Sigmoid colon (tissue), 7 donors: ENCODE results near the gene KLHDC8A. TPM values are rescaled to one million over a fixed set of nuclear protein-coding genes. Genes with fewer than 3 reads are reported as not detected.
"Not testable (repeated sequence)": the region's sequence is repeated elsewhere in the genome, so short reads cannot be mapped to it uniquely, and the experiment has no call there.

Source experiments
- DNase-seq: peaks from one replicate; pipeline ENCODE4 v3.0.0-alpha.2; 2019
- H3K27ac ChIP-seq, 4 donors: fragments of 200-600 bp; sonication (generic); one replicate each; pipeline ENCODE4 v1.5.1; 2016 to 2019; ENCODE audit warnings: mild to moderate bottlenecking in 1 of 4
- H3K27me3 ChIP-seq, 3 donors: fragments of 200-600 bp; sonication (generic); one replicate each; pipeline ENCODE4 v1.5.1; 2019; ENCODE audit warnings: mild to moderate bottlenecking in 1 of 3
- H3K36me3 ChIP-seq, 4 donors: fragments of 200-600 bp; sonication (generic); one replicate each; pipeline ENCODE4 v1.5.1; 2016 to 2019
- H3K4me1 ChIP-seq, 4 donors: fragments of 200-600 bp; sonication (generic); one replicate each; pipeline ENCODE4 v1.5.1; 2017 to 2019
- H3K4me3 ChIP-seq, 4 donors: fragments of 200-600 bp; sonication (generic); one replicate each; pipeline ENCODE4 v1.5.1; 2017 to 2019; ENCODE audit warnings: mild to moderate bottlenecking in 2 of 4, moderate library complexity in 1 of 4
- H3K9me3 ChIP-seq, 4 donors: fragments of 200-600 bp in 3 of 4; sonication (generic) in 3 of 4; one replicate each; pipeline versions ENCODE4 v1.5.1 to v1.6.1; 2013 to 2019
- CTCF ChIP-seq, 4 experiments: fragments of 450-650 bp in 3 of 4; fragments of 200-600 bp in 1 of 4; IDR thresholded peaks; one replicate each; pipeline ENCODE4 v1.5.1; 2016 to 2019; ENCODE audit warnings: antibody characterized with exemption in 4 of 4, mild to moderate bottlenecking in 3 of 4, moderate library complexity in 2 of 4
- EP300 ChIP-seq, 4 donors: sonication (generic); formaldehyde crosslinking; IDR thresholded peaks; one replicate each; pipeline ENCODE4 v1.6.1; 2017; ENCODE audit warnings: antibody characterized with exemption in 4 of 4
- POLR2A ChIP-seq, 2 donors: fragments of 450-650 bp; IDR thresholded peaks; one replicate each; pipeline ENCODE4 v1.6.1; 2016; ENCODE audit warnings: antibody characterized with exemption in 2 of 2, mild to moderate bottlenecking in 2 of 2, moderate library complexity in 2 of 2
- POLR2AphosphoS5 ChIP-seq, 4 donors: sonication (generic); formaldehyde crosslinking; IDR thresholded peaks; one replicate each; pipeline ENCODE4 v1.6.1; 2017; ENCODE audit warnings: antibody characterized with exemption in 4 of 4
- WGBS, 2 donors: extraction: QIAGEN DNeasy Blood & Tissue Kit; methylation state at CpG; one replicate each; pipeline ENCODE4 v1.1.7; 2013; 5-methylcytosine and 5-hydroxymethylcytosine counted together
- intact Hi-C: fragments of 100-400 bp; cut with DNase I; formaldehyde crosslinking; loops from one replicate; pipeline ENCODE4 v1.15.1; 2023
- polyA plus RNA-seq, 3 donors: library from polyadenylated mRNA; stranded (reverse); fragments of 200-250 nt; gene quantifications; one replicate each; pipeline ENCODE4 v1.2.3, GENCODE V29; 2013
- total RNA-seq, 4 donors: library from RNA; depleted of rRNA; stranded (reverse); fragments of >200 nt; gene quantifications; one replicate each; pipeline ENCODE4 v1.1.0, GENCODE V29; 2016
- donor health status: healthy with polysubstance abuse.
- donor health status: Bipolar disorder and iron deficiency.
- donor health status: healthy.

The KLHDC8A gene
- total and polyA plus RNA-seq, 7 donors = 0.69 to 1.7 (median 1.3) TPM; not detected in 1

- no peak overlapping the region for H3K4me3 ChIP-seq
- peaks cover 0 to 9% (median 0%) of the 10 kb centered on the region in 3 donors for H3K27me3 ChIP-seq
- H3K9me3 ChIP-seq = no peaks in the 10 kb centered on the region
- H3K36me3 ChIP-seq = no peaks in the 10 kb centered on the region
- no peak for DNase-seq
- H3K27ac ChIP-seq = no peak overlapping the region
- intact Hi-C loops = no loop called here
- H3K4me1 ChIP-seq = no peaks in the 10 kb centered on the region
- WGBS, 2 donors = 69 to 82% methylated on average over 3 of the region's 3 CpGs
- TF ChIP-seq CTCF (IDR thresholded peaks at IDR 0.05) = no peak
- TF ChIP-seq POLR2AphosphoS5 (IDR thresholded peaks at IDR 0.05) = no peak
- TF ChIP-seq EP300 (IDR thresholded peaks at IDR 0.05) = no peak
Measured at GRCh38 chr1:205395616-205396015, 38.9 kb upstream of the KLHDC8A start.

GRCh38 chr1:205392650-205393049 is 35.9 kb upstream of the KLHDC8A start:
- WGBS, 2 donors = 94 to 95% methylated on average over 1 of the region's 1 CpG
- Histone ChIP-seq H3K9me3 (no peaks in the 10 kb centered on the region), H3K27me3 (peaks cover 0 to 9% (median 0%) of the 10 kb centered on the region in 3 donors), H3K4me3 (no peak overlapping the region), H3K4me1 (no peaks in the 10 kb centered on the region), H3K36me3 (no peaks in the 10 kb centered on the region), H3K27ac (no peak overlapping the region)
- TF ChIP-seq EP300 (IDR thresholded peaks at IDR 0.05) (no peak), CTCF (IDR thresholded peaks at IDR 0.05) (no peak), POLR2AphosphoS5 (IDR thresholded peaks at IDR 0.05) (no peak)
- no peak for DNase-seq
- intact Hi-C loops = no loop called here

DNA sequence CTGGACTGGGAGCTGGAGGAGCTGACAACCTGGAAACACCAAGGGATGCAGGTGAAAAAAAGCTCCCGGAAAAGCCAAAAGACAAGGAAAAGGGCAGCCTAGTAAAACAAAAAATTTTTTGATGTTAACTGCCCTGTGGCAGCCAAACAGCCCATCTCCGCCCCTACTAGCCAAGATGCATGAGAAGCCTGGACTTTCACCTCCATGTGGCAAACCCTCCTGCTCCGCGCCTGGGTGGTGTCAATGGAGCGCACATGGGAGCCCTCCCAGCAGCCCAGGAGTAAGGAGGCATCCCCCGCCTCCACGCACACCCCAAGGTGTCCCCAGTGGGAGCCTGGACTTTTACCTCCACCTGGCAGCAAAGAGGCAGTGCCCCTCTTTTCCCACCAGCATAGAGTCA is 34.7 kb upstream of the KLHDC8A start:
- 24 to 68% methylated on average over 7 of the region's 7 CpGs for WGBS, 2 donors
- intact Hi-C loops = no loop called here
- H3K27ac ChIP-seq = no peak overlapping the region
- no peaks in the 10 kb centered on the region for H3K36me3 ChIP-seq
- DNase-seq = no peak
- peaks cover 0 to 9% (median 0%) of the 10 kb centered on the region in 3 donors for H3K27me3 ChIP-seq
- no peaks in the 10 kb centered on the region for H3K9me3 ChIP-seq
- H3K4me1 ChIP-seq = no peaks in the 10 kb centered on the region
- no peak for TF ChIP-seq POLR2AphosphoS5 (IDR thresholded peaks at IDR 0.05)
- H3K4me3 ChIP-seq = no peak overlapping the region

DNA sequence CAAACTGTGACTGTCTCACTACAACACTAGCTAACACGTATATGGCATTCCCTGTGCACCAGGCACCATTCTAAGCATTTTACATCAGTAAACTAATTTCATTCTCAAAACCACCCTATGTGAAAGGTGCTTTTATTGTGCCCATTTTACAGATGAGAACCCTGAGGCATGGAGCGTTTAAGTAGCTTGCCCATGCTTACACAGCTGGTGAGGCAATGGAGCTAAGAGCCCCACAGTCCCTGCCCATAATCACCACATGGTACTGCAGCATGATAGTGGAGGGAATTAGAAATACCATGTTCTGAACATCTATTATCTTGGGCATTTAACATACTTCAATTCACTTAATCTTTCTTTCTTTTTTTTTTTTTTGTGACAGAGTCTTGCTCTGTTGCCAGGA is 31.1 kb upstream of the KLHDC8A start:
- no peak overlapping the region for H3K4me3 ChIP-seq

GRCh38 chr1:205382990-205383389 is 26.3 kb upstream of the KLHDC8A start:
- DNase-seq, intact Hi-C loops, H3K27ac ChIP-seq: not testable (repeated sequence)

More for the DNA sequence above, 31.1 kb upstream of the KLHDC8A start:
- no peaks in the 10 kb centered on the region for H3K4me1 ChIP-seq
- intact Hi-C loops = no loop called here
- peaks cover 0 to 9% (median 0%) of the 10 kb centered on the region in 3 donors for H3K27me3 ChIP-seq
- H3K36me3 ChIP-seq = no peaks in the 10 kb centered on the region
- no peak overlapping the region for H3K27ac ChIP-seq
- no peak for TF ChIP-seq POLR2A (IDR thresholded peaks at IDR 0.05)
- no peak for TF ChIP-seq CTCF (IDR thresholded peaks at IDR 0.05)
- TF ChIP-seq POLR2AphosphoS5 (IDR thresholded peaks at IDR 0.05) = no peak
- TF ChIP-seq EP300 (IDR thresholded peaks at IDR 0.05) = no peak
- H3K9me3 ChIP-seq = no peaks in the 10 kb centered on the region
- WGBS, 2 donors = 91 to 96% methylated on average over 2 of the region's 2 CpGs
- no peak for DNase-seq

DNA sequence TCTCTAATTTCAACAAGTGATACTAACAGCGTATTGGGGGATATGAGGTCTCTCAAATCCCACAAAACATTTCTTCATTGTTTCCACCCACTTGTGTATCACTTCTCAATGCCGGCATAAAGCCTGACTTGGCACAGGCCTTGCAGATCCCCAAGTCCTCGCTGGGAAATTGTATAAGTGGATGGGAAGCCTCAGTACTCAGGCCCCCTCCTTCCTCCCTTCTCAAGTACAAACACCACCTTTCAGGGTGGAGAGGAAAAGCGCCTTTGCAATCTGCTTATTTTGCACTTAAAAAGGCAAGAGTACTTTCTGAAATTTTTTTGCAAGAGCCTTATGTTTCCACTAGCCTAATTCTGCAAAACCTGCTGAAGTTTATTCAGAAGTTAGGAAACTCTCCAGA is 25.8 kb upstream of the KLHDC8A start:
- H3K27ac ChIP-seq = no peak overlapping the region
- H3K27me3 ChIP-seq = no peaks in the 10 kb centered on the region
- no peak for TF ChIP-seq EP300 (IDR thresholded peaks at IDR 0.05)
- TF ChIP-seq POLR2A (IDR thresholded peaks at IDR 0.05) = no peak
- no peak for TF ChIP-seq POLR2AphosphoS5 (IDR thresholded peaks at IDR 0.05)
- no peak for TF ChIP-seq CTCF (IDR thresholded peaks at IDR 0.05)
- intact Hi-C loops = no loop called here
- WGBS, 2 donors = 82 to 85% methylated on average over 4 of the region's 4 CpGs
- no peaks in the 10 kb centered on the region for H3K36me3 ChIP-seq
- no peaks in the 10 kb centered on the region for H3K9me3 ChIP-seq
- H3K4me3 ChIP-seq = no peak overlapping the region
- H3K4me1 ChIP-seq = no peaks in the 10 kb centered on the region
- DNase-seq = no peak

More at GRCh38 chr1:205382990-205383389, 26.3 kb upstream of the KLHDC8A start:
- WGBS, 2 donors = 87 to 89% methylated on average over 3 of the region's 3 CpGs
- H3K4me1 ChIP-seq, H3K27me3 ChIP-seq, H3K36me3 ChIP-seq, H3K9me3 ChIP-seq, H3K4me3 ChIP-seq: not testable (repeated sequence)
